Heart left ventricle (tissue), 16 donors: ENCODE measurements around the gene HOXA9. TPM values are rescaled to one million over a fixed set of nuclear protein-coding genes. Genes with fewer than 3 reads are reported as not detected.

ENCODE experiments used
- ATAC-seq, 4 donors: fragments of 200-7000 bp; cut with Tn5 transposase; one replicate each; pipeline ENCODE4 v1.9.1; 2020 to 2022; ENCODE audit warnings: moderate library complexity in 4 of 4, mild to moderate bottlenecking in 3 of 4, moderate number of reproducible peaks in 1 of 4
- DNase-seq, 5 donors: peaks; one replicate each; pipeline ENCODE4 v3.0.0-alpha.2; 2020
- H3K27ac ChIP-seq, 12 donors: fragments of 200-600 bp; sonication (generic) in 4 of 12; one replicate each; pipeline versions ENCODE4 v1.5.0 to v1.8.0; 2016 to 2022; ENCODE audit warnings: mild to moderate bottlenecking in 2 of 12
- H3K27me3 ChIP-seq, 9 donors: fragments of 200-600 bp; sonication (generic) in 2 of 9; one replicate each; pipeline versions ENCODE4 v1.5.1 to v1.8.0; 2016 to 2022; ENCODE audit warnings: mild to moderate bottlenecking in 3 of 9
- H3K36me3 ChIP-seq, 9 donors: fragments of 200-600 bp; sonication (generic) in 2 of 9; one replicate each; pipeline versions ENCODE4 v1.5.0 to v1.8.0; 2018 to 2022; ENCODE audit warnings: mild to moderate bottlenecking in 2 of 9
- H3K4me1 ChIP-seq, 12 donors: fragments of 200-600 bp; sonication (generic) in 4 of 12; one replicate each; pipeline versions ENCODE4 v1.5.0 to v1.8.0; 2016 to 2022; ENCODE audit warnings: mild to moderate bottlenecking in 3 of 12
- H3K4me3 ChIP-seq, 12 donors: fragments of 200-600 bp; sonication (generic) in 4 of 12; one replicate each; pipeline versions ENCODE4 v1.5.0 to v1.8.0; 2017 to 2022; ENCODE audit warnings: mild to moderate bottlenecking in 9 of 12, moderate library complexity in 4 of 12
- H3K9me3 ChIP-seq, 12 donors: fragments of 200-600 bp; sonication (generic) in 4 of 12; one replicate each; pipeline versions ENCODE4 v1.5.0 to v1.8.0; 2016 to 2022; ENCODE audit warnings: mild to moderate bottlenecking in 1 of 12
- POLR2A ChIP-seq, 2 donors: fragments of 450-650 bp; IDR thresholded peaks; one replicate each; pipeline ENCODE4 v1.6.1; 2017; ENCODE audit warnings: antibody characterized with exemption in 2 of 2, mild to moderate bottlenecking in 2 of 2, moderate library complexity in 2 of 2
- WGBS, 4 donors: extraction: QIAGEN DNeasy Blood & Tissue Kit in 2 of 4; methylation state at CpG; one replicate each; pipeline versions ENCODE4 v1.1.5 to v1.1.7; 2013 to 2018; 5-methylcytosine and 5-hydroxymethylcytosine counted together
- intact Hi-C, 10 donors: fragments of 100-400 bp; cut with DNase I; formaldehyde crosslinking; loops; one replicate each; pipeline versions ENCODE4 v1.11.1 to v1.14.2; 2022
- microRNA counts, 2 donors: library from miRNA; unstranded; fragments of <30 nt; microRNA quantifications; one replicate each; lab custom pipeline; 2016
- microRNA-seq, 4 donors: library from miRNA; unstranded; fragments of <30 nt; microRNA quantifications; one replicate each; pipeline versions ENCODE4 to v1.2.0, GENCODE V29; 2017 to 2020
- polyA plus RNA-seq, 2 donors: library from polyadenylated mRNA; stranded (reverse); fragments of 200-250 nt; gene quantifications; one replicate each; pipeline ENCODE4 v1.2.3, GENCODE V29; 2013
- total RNA-seq, 9 donors: library from RNA; depleted of rRNA in 2 of 9; stranded (reverse); fragments of >200 nt in 2 of 9; fragmentation: NEBNext Ultra II Directional in 3 of 9; extraction: Animal tissue kit (Norgen Biotek cat#: 25700) in 3 of 9; gene quantifications; one replicate each; pipeline versions ENCODE4 v1.1.0 to v1.2.4, GENCODE V29; 2016 to 2023
- TF ChIP-seq, protein P1 (sequence below), 12 donors: fragments of 200-600 bp; sonication (generic) in 4 of 12; IDR thresholded peaks; one replicate each; pipeline versions ENCODE4 v1.5.0 to v1.8.0; 2018 to 2022; ENCODE audit warnings: antibody characterized with exemption in 12 of 12, mild to moderate bottlenecking in 5 of 12
- donor health status: ischemic (EF 13 %, LVEDD 7.1; RV severe dilation, severe dysfunction).
- donor health status: healthy with polysubstance abuse.
- donor health status: DM: no; HTN: yes; CAD: no.
- donor health status: DM: no; HTN: no; CAD: no.
- donor health status: ischemic (EF 25% LVEDD 6.9; RV normal size, moderate dysfunction).
- donor health status: ischemic (EF 25% LVEDD 5.7; RV mildly dilated, moderate dysfunction).
- donor health status: healthy.
- donor health status: DM: yes; HTN: yes; CAD: no.
- donor health status: ischemic (EF 35%, LVEDD 5.7; RV mildly dilated, moderate dysfunction).
- donor health status: nonischemic (EF 11% LVEDD 7.7; RV severe dilation, severe dysfunction).
- donor health status: DM: yes; HTN: yes; CAD: no.
- donor health status: PGD.
- donor health status: ischemic (EF 29% LVEDD 5.4; RV normal size, mild dysfunction).
- donor health status: nonischemic (EF 23%, LVEDD 6.1; RV moderate dilation, normal function).

HOXA9 gene
- total and polyA plus RNA-seq, 11 donors = 0.29 TPM; not detected in 10

- Histone ChIP-seq H3K9me3 (no peaks in the 10 kb centered on the region), H3K36me3 (no peaks in the 10 kb centered on the region), H3K27me3 (peaks cover 54 to 99% (median 87%) of the 10 kb centered on the region in 9 donors), H3K4me3 (peak overlapping the region in 11 of 12 donors; percentile 17 to 61 (median 42)), H3K4me1 (peaks cover 0 to 29% (median 4%) of the 10 kb centered on the region in 12 donors), H3K27ac (peak overlapping the region in 8 of 12 donors; percentile 52 to 93 (median 74))
- WGBS, 4 donors = 8 to 26% (median 16%) methylated on average over 15 to 26 of the region's 26 CpGs
- ATAC-seq = no peak
- TF ChIP-seq, protein P1, sequence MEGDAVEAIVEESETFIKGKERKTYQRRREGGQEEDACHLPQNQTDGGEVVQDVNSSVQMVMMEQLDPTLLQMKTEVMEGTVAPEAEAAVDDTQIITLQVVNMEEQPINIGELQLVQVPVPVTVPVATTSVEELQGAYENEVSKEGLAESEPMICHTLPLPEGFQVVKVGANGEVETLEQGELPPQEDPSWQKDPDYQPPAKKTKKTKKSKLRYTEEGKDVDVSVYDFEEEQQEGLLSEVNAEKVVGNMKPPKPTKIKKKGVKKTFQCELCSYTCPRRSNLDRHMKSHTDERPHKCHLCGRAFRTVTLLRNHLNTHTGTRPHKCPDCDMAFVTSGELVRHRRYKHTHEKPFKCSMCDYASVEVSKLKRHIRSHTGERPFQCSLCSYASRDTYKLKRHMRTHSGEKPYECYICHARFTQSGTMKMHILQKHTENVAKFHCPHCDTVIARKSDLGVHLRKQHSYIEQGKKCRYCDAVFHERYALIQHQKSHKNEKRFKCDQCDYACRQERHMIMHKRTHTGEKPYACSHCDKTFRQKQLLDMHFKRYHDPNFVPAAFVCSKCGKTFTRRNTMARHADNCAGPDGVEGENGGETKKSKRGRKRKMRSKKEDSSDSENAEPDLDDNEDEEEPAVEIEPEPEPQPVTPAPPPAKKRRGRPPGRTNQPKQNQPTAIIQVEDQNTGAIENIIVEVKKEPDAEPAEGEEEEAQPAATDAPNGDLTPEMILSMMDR (IDR thresholded peaks at IDR 0.05) = no peak
- no peak for TF ChIP-seq POLR2A (IDR thresholded peaks at IDR 0.05)
- no peak for DNase-seq
- intact Hi-C loops = no loop called here
Observed at GRCh38 chr7:27113991-27114769, 51.2 kb downstream of the HOXA9 start.

DNA sequence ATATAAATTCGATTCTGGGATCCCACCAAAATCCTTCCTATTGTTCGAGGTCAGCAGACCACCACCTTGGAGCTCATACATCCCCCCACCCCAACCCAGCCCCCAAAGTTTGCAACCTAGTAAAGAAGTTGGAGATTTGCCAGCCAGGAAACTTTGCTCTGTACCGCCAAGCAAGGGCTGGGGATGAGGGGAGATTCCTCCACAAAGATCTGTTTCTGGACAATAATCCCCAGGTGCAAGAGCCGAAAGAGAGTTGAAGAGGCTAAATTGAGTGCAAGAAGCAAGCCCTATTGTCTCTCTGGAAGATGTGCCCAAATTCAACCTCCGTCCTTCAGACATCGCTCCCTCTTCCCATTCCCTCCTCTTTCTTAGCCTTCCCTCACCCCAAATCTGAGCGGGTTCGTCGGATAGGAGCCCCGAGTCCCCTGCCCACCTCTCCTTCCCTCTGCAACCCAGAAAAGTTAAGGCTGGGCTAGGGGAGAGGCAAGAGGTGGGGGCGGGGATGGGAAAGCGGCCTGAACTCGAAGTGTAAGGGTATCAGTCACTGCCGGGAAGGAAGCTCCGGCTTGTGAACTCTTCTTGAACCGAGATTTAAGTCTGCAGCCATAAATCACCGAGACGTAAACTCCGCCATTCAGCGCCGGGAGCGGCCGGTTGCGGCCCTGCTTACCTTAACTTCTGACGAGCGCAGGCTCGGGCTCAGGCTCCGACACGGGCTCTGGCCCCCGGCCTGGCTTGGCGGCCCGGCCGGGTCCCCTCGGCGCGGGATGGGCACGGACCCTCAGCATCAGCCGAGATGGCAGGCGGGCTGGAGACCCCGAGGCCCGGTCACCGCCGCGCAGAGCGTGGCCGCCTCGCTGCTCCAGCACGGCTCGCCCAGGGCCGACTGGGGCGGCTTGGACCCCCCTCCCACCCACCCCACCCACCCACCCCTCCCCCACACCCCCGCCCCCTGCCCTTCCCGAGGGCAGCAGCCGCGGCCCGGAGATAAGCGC is 52.1 kb downstream of the HOXA9 start:
- Histone ChIP-seq H3K27me3 (peaks cover 58 to 99% (median 89%) of the 10 kb centered on the region in 9 donors), H3K36me3 (no peaks in the 10 kb centered on the region), H3K27ac (peak overlapping the region in 10 of 12 donors; percentile 43 to 93 (median 67)), H3K4me3 (peak overlapping the region; percentile 10 to 61 (median 40)), H3K4me1 (peaks cover 0 to 35% (median 5%) of the 10 kb centered on the region in 12 donors), H3K9me3 (no peaks in the 10 kb centered on the region)
- WGBS, 4 donors = 7 to 14% (median 9%) methylated on average over 30 to 57 of the region's 57 CpGs
- DNase-seq = no peak
- ATAC-seq = peak in 1 of 4 donors; percentile 24
- intact Hi-C loops = no loop called here
- TF ChIP-seq, protein P1 (IDR thresholded peaks at IDR 0.05) = no peak
- TF ChIP-seq POLR2A (IDR thresholded peaks at IDR 0.05) = peak in 1 of 2 donors; percentile 36

MicroRNA genes within 50 kb of the gene (microRNA counts, 767-probe panel; counts per million panel counts)
- 1,208 to 1,798 counts per million in 2 donors for microRNA hsa-miR-196b-5p (lab: Ali Mortazavi, UCI)

Small RNA genes lying within 50 kb of the gene (microRNA-seq; reads per million reads assigned to microRNA genes)
- 6.9 to 25.3 (median 11.5) reads per million in 4 donors for gene MIR196B

Other genes starting within 250 kb of the HOXA9 start
- gene HOXA1, start 69.5 kb downstream of the HOXA9 start, total RNA-seq = under 1 TPM in 3 of 9 donors, not detected in 6; 0.12 to 0.66 (median 0.59) TPM
- gene HOXA1, start 69.5 kb downstream of the HOXA9 start, polyA plus RNA-seq = under 1 TPM in 1 of 2 donors, not detected in 1; 0.07 TPM
- gene HOXA2, start 62.9 kb downstream of the HOXA9 start, total RNA-seq = under 1 TPM in 2 of 9 donors, not detected in 7; 0.14 to 0.57 TPM
- gene HOXA2, start 62.9 kb downstream of the HOXA9 start, polyA plus RNA-seq = under 1 TPM in 1 of 2 donors, not detected in 1; 0.03 TPM
- 1 to 10 TPM in 3 of 9 donors, under 1 TPM in 5, not detected in 1; 0.23 to 2.6 (median 0.88) TPM for gene HOXA4, start 34.8 kb downstream of the HOXA9 start, total RNA-seq
- under 1 TPM; 0.50 to 0.69 TPM for gene HOXA4, start 34.8 kb downstream of the HOXA9 start, polyA plus RNA-seq
- gene HOXA5, start 21.9 kb downstream of the HOXA9 start, total RNA-seq = 1 to 10 TPM in 1 of 9 donors, under 1 TPM in 2, not detected in 6; 0.28 to 2.8 (median 0.44) TPM
- gene HOXA5, start 21.9 kb downstream of the HOXA9 start, polyA plus RNA-seq = under 1 TPM in 1 of 2 donors, not detected in 1; 0.07 TPM
- not detected for gene HOXA6, start 17.8 kb downstream of the HOXA9 start, total RNA-seq
- gene HOXA6, start 17.8 kb downstream of the HOXA9 start, polyA plus RNA-seq = not detected
- 1 to 10 TPM in 3 of 9 donors, under 1 TPM in 4, not detected in 2; 0.19 to 3.1 (median 0.67) TPM for gene HOXA3, start 13.0 kb downstream of the HOXA9 start, total RNA-seq
- under 1 TPM; 0.07 to 0.11 TPM for gene HOXA3, start 13.0 kb downstream of the HOXA9 start, polyA plus RNA-seq
- gene HOXA7, start 8.9 kb downstream of the HOXA9 start, total RNA-seq = under 1 TPM in 1 of 9 donors, not detected in 8; 0.29 TPM
- gene HOXA7, start 8.9 kb downstream of the HOXA9 start, polyA plus RNA-seq = not detected
- gene HOXA10, start 8.8 kb upstream of the HOXA9 start, total RNA-seq = under 1 TPM in 2 of 9 donors, not detected in 7; 0.18 to 0.36 TPM
- under 1 TPM in 1 of 2 donors, not detected in 1; 0.06 TPM for gene HOXA10, start 8.8 kb upstream of the HOXA9 start, polyA plus RNA-seq
- gene HOXA11, start 19.7 kb upstream of the HOXA9 start, total RNA-seq = not detected
- gene HOXA11, start 19.7 kb upstream of the HOXA9 start, polyA plus RNA-seq = not detected
- not detected for gene HOXA13, start 34.6 kb upstream of the HOXA9 start, total RNA-seq
- gene HOXA13, start 34.6 kb upstream of the HOXA9 start, polyA plus RNA-seq = not detected
- not detected for gene EVX1, start 77.3 kb upstream of the HOXA9 start, total RNA-seq
- not detected for gene EVX1, start 77.3 kb upstream of the HOXA9 start, polyA plus RNA-seq